Measurements from ENCODE around the gene OR7C2. TPM values are rescaled to one million over a fixed set of nuclear protein-coding genes. Genes with fewer than 3 reads are reported as not detected.

Gene OR7C2
- total RNA-seq, 1 experiment from 2014 or later, result not detected

DNA sequence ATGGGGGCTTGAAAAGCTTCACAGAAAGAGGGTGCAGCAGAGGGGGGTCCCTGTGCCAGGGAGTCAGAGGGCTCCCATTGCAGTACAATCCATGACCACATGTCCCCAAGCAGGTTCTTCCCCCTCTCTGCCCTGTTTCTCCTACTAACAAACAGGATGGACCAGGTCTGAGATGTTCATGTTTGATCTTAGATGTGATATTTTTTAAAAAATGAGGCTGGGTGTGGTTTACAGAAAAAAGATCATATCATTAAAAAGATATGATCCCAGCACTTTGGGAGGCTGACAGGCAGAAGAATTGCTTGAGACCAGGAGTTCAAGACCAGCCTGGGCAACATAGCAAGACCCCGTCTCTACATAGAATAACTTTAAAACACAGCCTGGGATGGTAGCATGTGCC lies 9.1 kb downstream of the OR7C2 start:
- H3K4me1 ChIP-seq (ENCODE audit: insufficient read depth, low read length), result no peaks in the 10 kb centered on the region
- H3K79me1 ChIP-seq (ENCODE audit: insufficient read depth, low read depth, low read length, poor library complexity, severe bottlenecking), result no peaks in the 10 kb centered on the region
- H2BK20ac ChIP-seq (ENCODE audit: low read depth, low read length, poor library complexity, severe bottlenecking), result no peak overlapping the region
- peaks cover 46 to 86% of the 10 kb centered on the region in 2 experiments for H3K9me3 Mint-ChIP-seq
- H3K23ac ChIP-seq (ENCODE audit: insufficient read length, low read depth, low read length), result no peak overlapping the region
- TF ChIP-seq, protein P1, sequence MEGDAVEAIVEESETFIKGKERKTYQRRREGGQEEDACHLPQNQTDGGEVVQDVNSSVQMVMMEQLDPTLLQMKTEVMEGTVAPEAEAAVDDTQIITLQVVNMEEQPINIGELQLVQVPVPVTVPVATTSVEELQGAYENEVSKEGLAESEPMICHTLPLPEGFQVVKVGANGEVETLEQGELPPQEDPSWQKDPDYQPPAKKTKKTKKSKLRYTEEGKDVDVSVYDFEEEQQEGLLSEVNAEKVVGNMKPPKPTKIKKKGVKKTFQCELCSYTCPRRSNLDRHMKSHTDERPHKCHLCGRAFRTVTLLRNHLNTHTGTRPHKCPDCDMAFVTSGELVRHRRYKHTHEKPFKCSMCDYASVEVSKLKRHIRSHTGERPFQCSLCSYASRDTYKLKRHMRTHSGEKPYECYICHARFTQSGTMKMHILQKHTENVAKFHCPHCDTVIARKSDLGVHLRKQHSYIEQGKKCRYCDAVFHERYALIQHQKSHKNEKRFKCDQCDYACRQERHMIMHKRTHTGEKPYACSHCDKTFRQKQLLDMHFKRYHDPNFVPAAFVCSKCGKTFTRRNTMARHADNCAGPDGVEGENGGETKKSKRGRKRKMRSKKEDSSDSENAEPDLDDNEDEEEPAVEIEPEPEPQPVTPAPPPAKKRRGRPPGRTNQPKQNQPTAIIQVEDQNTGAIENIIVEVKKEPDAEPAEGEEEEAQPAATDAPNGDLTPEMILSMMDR (conservative IDR thresholded peaks at IDR 0.05), result no peak
- H3K4me2 ChIP-seq (ENCODE audit: insufficient read depth, insufficient read length, low read length), result no peak overlapping the region
- no peak overlapping the region for H3K56ac ChIP-seq (ENCODE audit: insufficient read length, low read depth, low read length)
- no peaks in the 10 kb centered on the region for H3K79me2 ChIP-seq (ENCODE audit: insufficient read depth, low read length)
- no peak overlapping the region for H3K4me3 Mint-ChIP-seq
- H3K27ac ChIP-seq (ENCODE audit: insufficient read length, low read depth, low read length), result no peak overlapping the region
- no peak overlapping the region for H2AFZ ChIP-seq (ENCODE audit: low read length)
- no peaks in the 10 kb centered on the region for H3K9me3 ChIP-seq (ENCODE audit: control insufficient read depth, low read depth, low read length)
- no peak overlapping the region for H2BK12ac ChIP-seq (ENCODE audit: insufficient read length, low read depth, low read length)
- no peaks in the 10 kb centered on the region for H3K23me2 ChIP-seq (ENCODE audit: insufficient read length, low read depth, low read length, poor library complexity, severe bottlenecking)
- H4K91ac ChIP-seq (ENCODE audit: insufficient read length, low read depth, low read length), result no peak overlapping the region
- WGBS (ENCODE audit: extremely low coverage, insufficient read length, low lambda C conversion rate), result no CpG with 5 or more reads among the region's 1 CpG
- H4K20me1 ChIP-seq (ENCODE audit: control insufficient read depth, insufficient read depth, insufficient read length), result no peaks in the 10 kb centered on the region
- H3K36me3 Mint-ChIP-seq (ENCODE audit: insufficient read depth in 1 of 3, low read depth in 3 of 3), result peaks cover 0 to 21% (median 3%) of the 10 kb centered on the region in 3 experiments; a peak in 3 of 7 replicates
- no peak overlapping the region for H3K18ac ChIP-seq (ENCODE audit: insufficient read length, low read depth, low read length)
- H3K27ac Mint-ChIP-seq, result no peak overlapping the region
- no peak overlapping the region for H4K8ac ChIP-seq (replicated peaks; ENCODE audit: insufficient read length, low read depth, low read length)
- H3K27me3 ChIP-seq (ENCODE audit: insufficient read depth, low read length), result no peaks in the 10 kb centered on the region
- no peak overlapping the region for H2AK5ac ChIP-seq (ENCODE audit: insufficient read length, low read length)
- no peaks in the 10 kb centered on the region for H3K4me1 Mint-ChIP-seq
- no peak overlapping the region for H2BK15ac ChIP-seq (ENCODE audit: low read depth, low read length)
- no peak overlapping the region for H3T11ph ChIP-seq (ENCODE audit: low read length)
- no peak overlapping the region for H3K14ac ChIP-seq (ENCODE audit: insufficient read depth, low read length)
- no peak for DNase-seq
- no peak overlapping the region for H2BK120ac ChIP-seq (ENCODE audit: low read depth, low read length, poor library complexity, severe bottlenecking)
- H3K27me3 Mint-ChIP-seq (ENCODE audit: low read depth), result peaks cover 2% of the 10 kb centered on the region; the same call in 1 of the 2 replicates
- H3K9ac ChIP-seq (ENCODE audit: extremely low read depth, insufficient read length, low read length), result no peak overlapping the region
- H2BK5ac ChIP-seq (ENCODE audit: insufficient read length, low read length), result no peak overlapping the region
- no peak overlapping the region for H4K5ac ChIP-seq (ENCODE audit: insufficient read length, low read depth, low read length)
- no peak overlapping the region for H3K4ac ChIP-seq (ENCODE audit: low read depth, low read length)
